ENCODE results near the gene GNAQ.

GRCh38 chr9:77844415-77844814 lies 187.2 kb downstream of the GNAQ start:
- TF ChIP-seq CTCF (IDR thresholded peaks at IDR 0.05 in 2 of 3, conservative IDR thresholded peaks at IDR 0.05 in 1 of 3; ENCODE audit: borderline replicate concordance in 1 of 3, insufficient read depth in 1 of 3, low read depth in 2 of 3, low read length in 2 of 3) (no peak), POLR2AphosphoS5 (IDR thresholded peaks at IDR 0.05; ENCODE audit: low read depth, low read length) (no peak), POLR2A (IDR thresholded peaks at IDR 0.05; ENCODE audit: borderline replicate concordance, extremely low read depth, insufficient read depth, insufficient read length) (no peak), CEBPB (IDR thresholded peaks at IDR 0.05; ENCODE audit: low read depth) (no peak), YY1 (IDR thresholded peaks at IDR 0.05; ENCODE audit: extremely low read depth, insufficient replicate concordance, low read depth, low read length) (no peak), EZH2phosphoT487 (IDR thresholded peaks at IDR 0.05; ENCODE audit: borderline replicate concordance) (no peak), REST (IDR thresholded peaks at IDR 0.05; ENCODE audit: low read depth) (no peak), ATF3 (IDR thresholded peaks at IDR 0.05) (no peak), ZNF274 (IDR thresholded peaks at IDR 0.05; ENCODE audit: low read depth, low read length) (no peak), SP1 (IDR thresholded peaks at IDR 0.05; ENCODE audit: low read depth) (no peak), EZH2 (IDR thresholded peaks at IDR 0.05) (no peak), MAX (IDR thresholded peaks at IDR 0.05) (no peak), ELF1 (IDR thresholded peaks at IDR 0.05; ENCODE audit: borderline replicate concordance, low read depth) (no peak)
